K562 (cell line): ENCODE results near the gene CHAF1A. TPM values are rescaled to one million over a fixed set of nuclear protein-coding genes. Genes with fewer than 3 reads are reported as not detected.

Experiments used
- BRCA1 ChIP-seq, 2 experiments: fragments of 450-650 bp in 1 of 2; sonication (generic) in 1 of 2; formaldehyde crosslinking in 1 of 2; IDR thresholded peaks; 2 replicates each; pipeline versions ENCODE4 v1.5.0 to v1.6.1; 2017 to 2020; ENCODE audit warnings: mild to moderate bottlenecking in 1 of 2, missing genetic modification reagents in 1 of 2
- CHD4 ChIP-seq: fragments of 200-600 bp; sonication (generic); IDR thresholded peaks from 3 replicates; pipeline ENCODE4 v1.6.1; 2012; ENCODE audit warnings: low read depth, mild to moderate bottlenecking, mixed read lengths, low read length, inconsistent platforms; ENCODE audit not compliant: insufficient read depth, insufficient replicate concordance, poor library complexity, severe bottlenecking
- EZH2 ChIP-seq: IDR thresholded peaks from 2 replicates; pipeline ENCODE4 v1.6.1; 2012; ENCODE audit warnings: low read depth, mild to moderate bottlenecking, inconsistent platforms, low read length, borderline replicate concordance
- KDM2B ChIP-seq: fragments of 250-450 bp; sonication (Bioruptor Pico); IDR thresholded peaks from 2 replicates; pipeline ENCODE4 v1.8.0; 2021; ENCODE audit warnings: mild to moderate bottlenecking, moderate library complexity
- NUFIP1 ChIP-seq: fragments of 450-650 bp; IDR thresholded peaks from 2 replicates; pipeline ENCODE4 v1.6.1; 2018; ENCODE audit not compliant: partially characterized antibody
- PRMT5 ChIP-seq: sonication (generic); formaldehyde crosslinking; IDR thresholded peaks from 2 replicates; pipeline ENCODE4 v1.5.0; 2020; ENCODE audit warnings: missing genetic modification reagents
- TAF1 ChIP-seq: IDR thresholded peaks from 2 replicates; pipeline ENCODE4 v1.6.1; 2011; ENCODE audit warnings: mild to moderate bottlenecking, low read length, moderate library complexity; ENCODE audit not compliant: insufficient read depth, control insufficient read depth, severe bottlenecking; ENCODE audit errors: extremely low read depth
- TCF7 ChIP-seq: sonication (generic); IDR thresholded peaks from 2 replicates; pipeline ENCODE4 v1.6.1; 2016; ENCODE audit warnings: antibody characterized with exemption, borderline replicate concordance
- ZBTB33 ChIP-seq: sonication (generic); formaldehyde crosslinking; IDR thresholded peaks from 2 replicates; pipeline ENCODE4 v1.8.1; 2023; ENCODE audit warnings: mild to moderate bottlenecking, missing genetic modification reagents
- ZNF354B ChIP-seq: fragments of 250-450 bp; sonication (Bioruptor Pico); IDR thresholded peaks from 2 replicates; pipeline ENCODE4 v1.4.0; 2020
- ZNF696 ChIP-seq: fragments of 250-450 bp; sonication (Bioruptor Pico); conservative IDR thresholded peaks from 2 replicates; pipeline ENCODE4 v1.4.0; 2020; ENCODE audit warnings: mild to moderate bottlenecking, moderate library complexity
- ZNF77 ChIP-seq: fragments of 250-450 bp; sonication (Bioruptor Pico); IDR thresholded peaks from 2 replicates; pipeline ENCODE4 v1.5.0; 2020
- polyA plus RNA-seq, 8 experiments: library from polyadenylated mRNA; depleted of rRNA in 4 of 8; stranded (reverse) in 5 of 8; unstranded in 3 of 8; fragments of >200 nt; fragmentation: Nextera tagmentation in 2 of 8; fragmentation: Illumina TruSeq in 1 of 8; extraction: Ambion mirVana in 2 of 8; extraction: Trizol in 1 of 8; gene quantifications; 2 replicates each; pipeline versions ENCODE4 v1.2.1 to v1.2.3, GENCODE V29; 2011 to 2014; ENCODE audit warnings: inconsistent platforms in 1 of 8, missing spikeins in 1 of 8
- total RNA-seq, 7 experiments: library from RNA; depleted of rRNA in 6 of 7; stranded (reverse); fragments of >200 nt in 6 of 7; fragmentation: Illumina TruSeq in 2 of 7; extraction: Trizol in 2 of 7; gene quantifications; 2 replicates each; pipeline versions ENCODE4 v1.2.1 to v1.2.3, GENCODE V29; 2011 to 2021; ENCODE audit warnings: low replicate concordance in 1 of 7
- TF ChIP-seq, protein P1 (sequence below): fragments of 450-650 bp; IDR thresholded peaks from 2 replicates; pipeline ENCODE4 v1.6.1; 2017; ENCODE audit warnings: antibody characterized with exemption, mild to moderate bottlenecking
- TF ChIP-seq, protein P2 (sequence below): sonication (generic); formaldehyde crosslinking; IDR thresholded peaks from 2 replicates; pipeline ENCODE4 v1.8.1; 2023; ENCODE audit warnings: mild to moderate bottlenecking, missing genetic modification reagents
- TF ChIP-seq, protein P3 (sequence below): fragments of 250-450 bp; sonication (Bioruptor Pico); IDR thresholded peaks from 2 replicates; pipeline ENCODE4 v1.9.0; 2021; ENCODE audit warnings: mild to moderate bottlenecking, inconsistent platforms

CHAF1A gene
- total and polyA plus RNA-seq, 9 of the 15 experiments (the other 6 are each of a cell fraction or from before 2014, with no cell fraction given): 1.6 to 86.9 (median 45.2) TPM

- TF ChIP-seq TAF1: peak; percentile 34
- TF ChIP-seq BRCA1 (IDR thresholded peaks at IDR 0.05): no peak
- no peak for TF ChIP-seq BRCA1 (CRISPR knock-in tag; IDR thresholded peaks at IDR 0.05)
- TF ChIP-seq PRMT5: no peak
- no peak for TF ChIP-seq NUFIP1
- TF ChIP-seq, protein P1, sequence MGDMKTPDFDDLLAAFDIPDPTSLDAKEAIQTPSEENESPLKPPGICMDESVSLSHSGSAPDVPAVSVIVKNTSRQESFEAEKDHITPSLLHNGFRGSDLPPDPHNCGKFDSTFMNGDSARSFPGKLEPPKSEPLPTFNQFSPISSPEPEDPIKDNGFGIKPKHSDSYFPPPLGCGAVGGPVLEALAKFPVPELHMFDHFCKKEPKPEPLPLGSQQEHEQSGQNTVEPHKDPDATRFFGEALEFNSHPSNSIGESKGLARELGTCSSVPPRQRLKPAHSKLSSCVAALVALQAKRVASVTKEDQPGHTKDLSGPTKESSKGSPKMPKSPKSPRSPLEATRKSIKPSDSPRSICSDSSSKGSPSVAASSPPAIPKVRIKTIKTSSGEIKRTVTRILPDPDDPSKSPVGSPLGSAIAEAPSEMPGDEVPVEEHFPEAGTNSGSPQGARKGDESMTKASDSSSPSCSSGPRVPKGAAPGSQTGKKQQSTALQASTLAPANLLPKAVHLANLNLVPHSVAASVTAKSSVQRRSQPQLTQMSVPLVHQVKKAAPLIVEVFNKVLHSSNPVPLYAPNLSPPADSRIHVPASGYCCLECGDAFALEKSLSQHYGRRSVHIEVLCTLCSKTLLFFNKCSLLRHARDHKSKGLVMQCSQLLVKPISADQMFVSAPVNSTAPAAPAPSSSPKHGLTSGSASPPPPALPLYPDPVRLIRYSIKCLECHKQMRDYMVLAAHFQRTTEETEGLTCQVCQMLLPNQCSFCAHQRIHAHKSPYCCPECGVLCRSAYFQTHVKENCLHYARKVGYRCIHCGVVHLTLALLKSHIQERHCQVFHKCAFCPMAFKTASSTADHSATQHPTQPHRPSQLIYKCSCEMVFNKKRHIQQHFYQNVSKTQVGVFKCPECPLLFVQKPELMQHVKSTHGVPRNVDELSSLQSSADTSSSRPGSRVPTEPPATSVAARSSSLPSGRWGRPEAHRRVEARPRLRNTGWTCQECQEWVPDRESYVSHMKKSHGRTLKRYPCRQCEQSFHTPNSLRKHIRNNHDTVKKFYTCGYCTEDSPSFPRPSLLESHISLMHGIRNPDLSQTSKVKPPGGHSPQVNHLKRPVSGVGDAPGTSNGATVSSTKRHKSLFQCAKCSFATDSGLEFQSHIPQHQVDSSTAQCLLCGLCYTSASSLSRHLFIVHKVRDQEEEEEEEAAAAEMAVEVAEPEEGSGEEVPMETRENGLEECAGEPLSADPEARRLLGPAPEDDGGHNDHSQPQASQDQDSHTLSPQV: peak; percentile 56; the same call in 1 of the 2 replicates
- TF ChIP-seq ZNF77: no peak
- TF ChIP-seq CHD4: peak; percentile 4
- TF ChIP-seq KDM2B (CRISPR knock-in tag): no peak
- peak; percentile 66; the same call in 1 of the 2 replicates for TF ChIP-seq ZBTB33 (CRISPR knock-in tag)
- no peak for TF ChIP-seq EZH2
- TF ChIP-seq, protein P2, sequence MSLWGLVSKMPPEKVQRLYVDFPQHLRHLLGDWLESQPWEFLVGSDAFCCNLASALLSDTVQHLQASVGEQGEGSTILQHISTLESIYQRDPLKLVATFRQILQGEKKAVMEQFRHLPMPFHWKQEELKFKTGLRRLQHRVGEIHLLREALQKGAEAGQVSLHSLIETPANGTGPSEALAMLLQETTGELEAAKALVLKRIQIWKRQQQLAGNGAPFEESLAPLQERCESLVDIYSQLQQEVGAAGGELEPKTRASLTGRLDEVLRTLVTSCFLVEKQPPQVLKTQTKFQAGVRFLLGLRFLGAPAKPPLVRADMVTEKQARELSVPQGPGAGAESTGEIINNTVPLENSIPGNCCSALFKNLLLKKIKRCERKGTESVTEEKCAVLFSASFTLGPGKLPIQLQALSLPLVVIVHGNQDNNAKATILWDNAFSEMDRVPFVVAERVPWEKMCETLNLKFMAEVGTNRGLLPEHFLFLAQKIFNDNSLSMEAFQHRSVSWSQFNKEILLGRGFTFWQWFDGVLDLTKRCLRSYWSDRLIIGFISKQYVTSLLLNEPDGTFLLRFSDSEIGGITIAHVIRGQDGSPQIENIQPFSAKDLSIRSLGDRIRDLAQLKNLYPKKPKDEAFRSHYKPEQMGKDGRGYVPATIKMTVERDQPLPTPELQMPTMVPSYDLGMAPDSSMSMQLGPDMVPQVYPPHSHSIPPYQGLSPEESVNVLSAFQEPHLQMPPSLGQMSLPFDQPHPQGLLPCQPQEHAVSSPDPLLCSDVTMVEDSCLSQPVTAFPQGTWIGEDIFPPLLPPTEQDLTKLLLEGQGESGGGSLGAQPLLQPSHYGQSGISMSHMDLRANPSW (CRISPR knock-in tag): no peak
- TF ChIP-seq ZNF354B (CRISPR knock-in tag): no peak
- TF ChIP-seq, protein P3, sequence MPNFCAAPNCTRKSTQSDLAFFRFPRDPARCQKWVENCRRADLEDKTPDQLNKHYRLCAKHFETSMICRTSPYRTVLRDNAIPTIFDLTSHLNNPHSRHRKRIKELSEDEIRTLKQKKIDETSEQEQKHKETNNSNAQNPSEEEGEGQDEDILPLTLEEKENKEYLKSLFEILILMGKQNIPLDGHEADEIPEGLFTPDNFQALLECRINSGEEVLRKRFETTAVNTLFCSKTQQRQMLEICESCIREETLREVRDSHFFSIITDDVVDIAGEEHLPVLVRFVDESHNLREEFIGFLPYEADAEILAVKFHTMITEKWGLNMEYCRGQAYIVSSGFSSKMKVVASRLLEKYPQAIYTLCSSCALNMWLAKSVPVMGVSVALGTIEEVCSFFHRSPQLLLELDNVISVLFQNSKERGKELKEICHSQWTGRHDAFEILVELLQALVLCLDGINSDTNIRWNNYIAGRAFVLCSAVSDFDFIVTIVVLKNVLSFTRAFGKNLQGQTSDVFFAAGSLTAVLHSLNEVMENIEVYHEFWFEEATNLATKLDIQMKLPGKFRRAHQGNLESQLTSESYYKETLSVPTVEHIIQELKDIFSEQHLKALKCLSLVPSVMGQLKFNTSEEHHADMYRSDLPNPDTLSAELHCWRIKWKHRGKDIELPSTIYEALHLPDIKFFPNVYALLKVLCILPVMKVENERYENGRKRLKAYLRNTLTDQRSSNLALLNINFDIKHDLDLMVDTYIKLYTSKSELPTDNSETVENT (CRISPR knock-in tag): no peak
- no peak for TF ChIP-seq TCF7
- TF ChIP-seq ZNF696: no peak
Measured at GRCh38 chr19:4375164-4376027, 27.0 kb upstream of the CHAF1A start (continued).
